ENCODE measurements around the gene AIFM3.
"Not testable (repeated sequence)": the region's sequence is repeated elsewhere in the genome, so short reads cannot be mapped to it uniquely, and the experiment has no call there.

The AIFM3 gene

DNA sequence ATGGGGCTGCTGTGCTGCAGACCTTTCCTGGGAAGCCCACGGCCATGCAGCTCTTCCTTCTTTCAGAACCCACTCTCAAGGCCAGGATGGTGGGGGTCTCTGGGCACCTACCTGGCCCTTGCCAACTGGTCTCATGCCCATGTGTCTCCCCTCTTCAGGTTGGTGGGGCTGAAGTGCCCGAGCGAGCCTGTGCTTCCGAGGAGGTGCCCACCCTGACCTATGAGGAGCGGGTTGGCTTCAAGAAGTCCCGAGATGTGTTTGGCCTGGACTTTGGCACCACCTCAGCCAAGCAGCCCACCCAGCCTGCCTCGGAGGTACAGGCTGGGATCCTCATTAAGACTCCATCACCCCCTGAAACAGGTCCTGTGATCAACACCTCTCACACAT lies 25.0 kb downstream of the AIFM3 start:
- DNase-seq, result no peak

GRCh38 chr22:20992456-20993303 lies 25.6 kb downstream of the AIFM3 start:
- no peak for DNase-seq

DNA sequence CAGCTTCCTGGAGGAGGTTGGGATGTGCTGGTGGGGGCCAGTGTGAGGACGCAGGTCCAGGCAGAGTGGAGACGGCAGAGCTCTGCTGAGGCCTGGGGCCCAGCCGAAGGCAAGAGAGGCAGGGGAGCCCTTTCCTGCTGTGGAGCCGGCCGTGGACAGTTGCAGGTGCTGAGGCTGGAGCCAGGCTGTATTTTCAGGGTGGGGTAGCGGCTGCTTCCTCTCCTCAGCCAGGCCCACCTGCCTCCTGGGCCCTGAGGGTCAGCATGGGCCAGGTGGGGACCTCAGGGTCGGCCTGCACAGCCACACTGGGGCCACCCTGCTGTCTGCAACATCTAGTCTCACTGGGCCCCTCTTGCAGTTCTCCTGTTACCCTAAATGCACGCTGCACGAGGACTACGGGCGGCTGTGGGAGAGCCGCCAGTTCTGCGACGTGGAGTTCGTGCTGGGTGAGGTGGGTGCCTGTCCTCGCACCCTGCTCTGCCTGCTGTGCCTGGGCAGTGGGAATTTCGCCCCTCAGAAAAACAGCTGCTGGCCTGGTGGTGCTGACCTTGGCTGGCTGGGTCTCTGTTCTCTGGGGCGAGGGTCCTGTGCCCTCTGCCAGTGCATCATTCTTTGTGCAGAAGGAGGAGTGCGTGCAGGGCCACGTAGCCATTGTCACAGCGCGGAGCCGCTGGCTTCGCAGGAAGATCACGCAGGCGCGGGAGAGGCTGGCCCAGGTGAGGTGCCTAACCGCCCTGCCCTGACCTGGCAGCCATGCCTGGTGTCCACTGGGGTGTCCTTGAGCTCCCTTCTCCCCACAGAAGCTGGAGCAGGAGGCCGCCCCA lies 26.5 kb downstream of the AIFM3 start:
- no peak for DNase-seq

GRCh38 chr22:20994128-20994901 lies 27.3 kb downstream of the AIFM3 start:
- DNase-seq, result no peak

DNA sequence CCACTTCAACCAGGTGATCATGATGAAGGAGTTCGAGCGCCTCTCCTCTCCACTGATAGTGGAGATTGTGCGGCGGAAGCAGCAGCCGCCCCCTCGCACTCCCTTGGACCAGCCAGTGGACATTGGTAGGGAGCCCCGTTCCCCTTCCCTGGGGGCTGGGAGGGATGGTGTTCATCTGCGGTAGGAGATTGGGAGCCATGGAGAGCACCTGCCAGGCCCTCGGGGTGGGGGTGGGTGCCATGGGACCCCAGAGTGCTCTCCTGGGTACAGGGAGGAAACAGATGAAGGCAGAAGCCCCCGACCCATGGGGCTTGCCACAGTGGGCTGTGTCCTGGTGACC lies 27.8 kb downstream of the AIFM3 start:
- DNase-seq, result no peak

DNA sequence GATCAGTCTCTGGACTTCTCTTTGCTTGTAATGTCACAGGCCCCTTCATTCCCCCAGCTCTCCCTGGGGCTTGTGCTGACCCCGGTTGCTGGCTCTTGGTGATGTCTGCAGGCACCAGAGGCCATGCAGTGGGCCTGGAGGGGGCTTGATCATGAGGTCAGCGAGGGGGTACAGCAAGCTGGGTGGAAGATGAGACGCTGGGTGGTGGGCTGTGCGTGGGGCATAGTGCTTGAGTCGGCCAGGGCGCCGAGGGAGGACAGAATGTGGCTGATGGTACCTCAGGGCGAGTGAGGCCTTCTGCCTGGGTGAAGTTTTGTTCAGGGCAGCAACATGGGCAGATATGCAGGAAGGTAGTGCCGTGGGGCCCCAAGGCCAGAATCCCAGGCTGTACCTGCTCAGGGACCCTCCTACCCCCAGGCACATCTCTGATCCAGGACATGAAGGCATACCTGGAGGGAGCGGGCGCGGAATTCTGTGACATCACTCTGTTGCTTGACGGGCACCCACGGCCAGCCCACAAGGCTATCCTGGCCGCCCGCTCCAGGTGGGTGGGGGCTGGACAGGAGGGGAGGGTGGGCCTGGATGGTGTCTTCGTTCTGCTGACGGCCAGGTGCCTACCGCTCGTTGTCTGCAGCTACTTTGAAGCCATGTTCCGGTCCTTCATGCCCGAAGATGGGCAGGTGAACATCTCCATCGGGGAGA lies 28.4 kb downstream of the AIFM3 start:
- no peak for DNase-seq

DNA sequence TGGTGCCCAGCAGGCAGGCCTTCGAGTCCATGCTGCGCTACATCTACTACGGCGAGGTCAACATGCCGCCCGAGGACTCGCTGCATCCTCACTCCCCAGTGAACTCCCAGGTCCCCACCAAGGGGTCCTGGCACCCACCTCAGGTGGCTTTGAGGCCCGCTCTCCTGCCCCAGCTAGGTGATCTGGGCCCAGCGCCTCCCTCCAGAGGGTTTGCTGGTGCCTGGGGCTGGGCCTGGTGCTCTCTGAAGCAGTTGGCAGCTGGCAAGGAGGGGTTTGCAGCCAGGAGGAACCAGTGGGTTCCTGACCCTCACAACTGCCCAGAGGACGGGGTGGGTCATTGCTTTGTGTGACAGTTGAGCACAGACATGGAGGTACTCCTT lies 29.0 kb downstream of the AIFM3 start:
- DNase-seq, result no peak

- no peak for DNase-seq
These were observed 29.8 kb downstream of the AIFM3 start for GRCh38 chr22:20996598-20997535.

GRCh38 chr22:20997536-20998257 lies 30.6 kb downstream of the AIFM3 start:
- no peak for DNase-seq

- no peak for DNase-seq
These were observed 31.6 kb downstream of the AIFM3 start for GRCh38 chr22:20998411-20999336.

DNA sequence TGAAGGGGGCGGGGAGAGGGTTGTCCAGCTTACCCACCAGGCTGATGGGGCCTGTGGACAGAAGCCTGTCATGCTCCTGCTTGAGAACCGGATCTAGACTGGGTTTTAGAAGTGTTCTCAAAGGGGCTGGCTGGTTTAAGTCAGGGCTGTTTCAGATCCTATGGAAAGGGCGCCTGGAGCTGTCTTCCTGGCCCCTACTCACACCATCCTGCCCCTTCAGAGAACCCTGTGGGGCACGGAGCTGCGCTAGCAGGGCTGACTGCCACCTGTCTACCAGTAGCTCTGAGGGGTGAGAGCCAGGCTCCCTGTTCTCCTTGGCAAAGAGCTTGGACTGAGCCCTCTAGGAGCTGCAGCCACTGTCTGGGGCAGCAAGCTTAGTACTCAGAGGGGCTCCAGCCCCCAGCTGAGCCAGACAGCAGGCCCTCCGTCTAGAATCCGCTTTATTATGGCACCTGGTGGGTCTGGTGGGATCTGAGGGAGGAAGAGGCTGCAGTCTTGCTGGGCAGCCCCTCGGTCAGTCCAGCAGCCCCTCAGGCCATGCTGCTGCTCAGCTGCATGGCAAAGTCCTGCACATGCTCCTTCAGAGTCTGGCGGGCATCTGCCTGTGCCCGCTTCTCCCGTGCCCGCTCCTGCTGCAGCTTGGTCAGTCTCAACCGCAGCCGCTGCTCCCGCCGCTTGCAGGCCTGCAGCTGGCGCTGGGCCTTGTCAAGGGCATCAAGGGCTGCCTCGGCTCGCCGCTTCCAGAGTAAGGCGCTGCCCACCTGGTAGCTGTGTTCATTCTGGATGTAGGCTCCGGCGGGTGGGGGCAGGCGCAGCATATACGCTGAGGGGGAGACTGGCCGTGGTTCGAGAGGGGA lies 32.5 kb downstream of the AIFM3 start:
- DNase-seq, result no peak

DNA sequence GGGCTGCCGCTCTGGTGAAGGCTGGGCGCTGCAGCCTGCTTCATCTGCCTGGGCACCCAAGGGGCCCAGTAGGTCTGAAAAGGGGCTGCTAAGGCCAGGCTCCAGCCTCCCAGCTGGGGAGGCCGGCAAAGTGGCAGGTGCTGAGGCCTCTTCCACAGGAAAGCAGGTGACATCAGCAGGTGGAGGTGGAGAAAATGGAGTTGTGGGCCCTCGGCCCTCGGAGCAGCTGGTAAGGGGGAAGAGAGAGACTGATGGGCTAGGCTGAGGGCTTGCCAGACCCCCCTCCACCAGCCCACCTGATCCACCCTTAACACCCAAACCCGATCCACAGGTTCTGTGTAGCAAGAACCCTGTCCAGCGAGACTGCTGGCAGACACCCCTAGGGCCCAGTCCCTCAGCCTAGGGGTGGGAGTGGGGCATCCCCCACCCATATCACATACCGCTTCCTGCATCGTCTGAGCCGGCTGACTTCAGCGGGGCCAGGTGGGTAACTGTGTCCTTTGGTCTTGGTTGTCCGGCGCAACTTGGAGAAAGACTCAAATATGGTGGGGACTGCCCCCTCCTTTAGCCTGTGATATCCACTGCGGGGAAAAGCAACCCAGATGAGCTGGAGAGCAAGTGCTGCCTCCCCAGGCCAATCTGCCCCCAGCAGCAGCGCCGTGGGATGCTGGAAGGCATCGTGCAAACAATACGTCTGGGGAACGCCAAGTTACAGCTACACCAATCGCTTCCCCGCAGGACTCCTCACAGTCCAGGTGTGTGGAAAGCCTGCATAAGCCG lies 33.3 kb downstream of the AIFM3 start:
- DNase-seq, result no peak

DNA sequence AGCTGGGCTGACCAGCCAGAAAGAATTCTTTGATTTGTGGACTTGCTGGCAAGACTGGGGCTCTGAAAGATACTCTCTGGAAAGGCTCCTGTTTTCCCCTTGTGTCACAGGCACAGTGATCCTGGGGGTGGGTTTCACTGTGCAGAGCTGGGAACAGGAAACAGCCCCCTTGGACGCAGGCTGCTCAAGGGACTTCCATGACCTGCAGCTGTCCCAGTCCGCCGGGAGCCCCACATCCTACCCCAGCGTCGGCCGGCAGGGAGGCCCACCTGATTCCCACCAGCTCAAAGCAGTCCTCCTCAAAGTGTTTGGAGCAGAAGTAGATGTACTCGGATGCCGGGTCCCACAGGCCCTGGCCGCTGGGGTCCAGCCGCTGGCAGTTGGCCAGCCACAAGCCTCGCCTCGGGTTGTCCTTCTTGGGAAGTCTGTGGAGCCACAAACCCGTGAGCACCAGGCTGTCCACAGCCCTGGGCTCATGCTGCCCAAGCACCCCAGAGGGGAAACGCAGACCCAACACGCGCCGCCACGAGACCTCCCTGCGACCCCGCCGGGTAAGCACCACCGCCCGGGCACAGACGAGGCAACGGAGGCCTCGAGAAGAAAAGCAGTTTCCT lies 34.0 kb downstream of the AIFM3 start:
- DNase-seq, result no peak

GRCh38 chr22:21001601-21002325 lies 34.7 kb downstream of the AIFM3 start, which contains the start of gene THAP7:
TSS of gene THAP7 (minus strand) at chr22:21002118. CDS start at chr22:21001911, 207 bp downstream.
- DNase-seq, result peak; percentile 98

DNA sequence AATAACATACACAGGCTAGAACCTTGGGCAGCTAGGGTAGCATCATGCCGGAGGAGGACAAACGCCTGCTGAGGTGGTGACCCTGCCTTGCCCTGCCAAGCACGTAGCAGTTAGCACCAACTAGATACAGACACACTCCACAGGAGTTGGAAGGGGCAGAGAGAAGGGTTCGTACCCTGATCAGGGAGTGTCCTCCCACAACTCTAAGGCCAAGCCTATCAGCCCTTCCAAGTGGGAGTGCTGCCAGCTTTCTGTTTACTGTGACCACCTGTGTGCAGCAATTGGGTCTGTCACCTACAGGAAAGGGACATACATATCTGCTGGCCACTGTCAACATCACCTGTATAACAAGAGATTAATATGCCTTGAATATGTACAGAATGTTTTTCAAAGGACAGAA lies 36.7 kb downstream of the AIFM3 start:
- DNase-seq, result no peak

GRCh38 chr22:21009208-21009607 lies 42.2 kb downstream of the AIFM3 start:
- not testable (repeated sequence) for DNase-seq
